K562 (cell line): ENCODE results near the gene FGL2.
"Not testable (repeated sequence)": the region's sequence is repeated elsewhere in the genome, so short reads cannot be mapped to it uniquely, and the experiment has no call there.

Source experiments
- FOXJ3 ChIP-seq: sonication (generic); formaldehyde crosslinking; IDR thresholded peaks from 2 replicates; pipeline ENCODE4 v1.4.0; 2020; ENCODE audit warnings: mild to moderate bottlenecking, missing genetic modification reagents
- POLR2A ChIP-seq: fragments of 450-650 bp; conservative IDR thresholded peaks from 2 replicates; pipeline ENCODE4 v1.6.1; 2016
- TRIM24 ChIP-seq, 2 experiments: fragments of 450-650 bp; IDR thresholded peaks; 2 replicates each; pipeline ENCODE4 v1.6.1; 2016

GRCh38 chr7:77174418-77174817, 25.2 kb downstream of the FGL2 start:
- not testable (repeated sequence) for TF ChIP-seq FOXJ3; TRIM24 (IDR thresholded peaks at IDR 0.05); POLR2A
